GM18858 (cell line): Measurements from ENCODE around the gene TPM1.
"Not testable (repeated sequence)": the region's sequence is repeated elsewhere in the genome, so short reads cannot be mapped to it uniquely, and the experiment has no call there.

Source experiments
- ATAC-seq: cut with Tn5 transposase; IDR thresholded peaks from one replicate; pipeline ENCODE4 v1.9.1; 2021; ENCODE audit not compliant: unreplicated experiment

Gene TPM1

GRCh38 chr15:63090887-63091286 is 48.3 kb downstream of the TPM1 start:
- ATAC-seq: no peak

GRCh38 chr15:63091679-63092446 is 49.3 kb downstream of the TPM1 start:
- no peak for ATAC-seq

- ATAC-seq: no peak
These were observed 51.1 kb downstream of the TPM1 start for GRCh38 chr15:63093486-63094205.

- ATAC-seq: no peak
These were observed 52.0 kb downstream of the TPM1 start for GRCh38 chr15:63094495-63094931.

- ATAC-seq: no peak
These were observed 53.6 kb downstream of the TPM1 start for GRCh38 chr15:63096178-63096577.

- ATAC-seq: not testable (repeated sequence)
These were observed 56.4 kb downstream of the TPM1 start for GRCh38 chr15:63098901-63099300.

GRCh38 chr15:63099581-63099980 is 57.0 kb downstream of the TPM1 start:
- ATAC-seq: not testable (repeated sequence)

GRCh38 chr15:63103416-63103815 is 60.9 kb downstream of the TPM1 start:
- ATAC-seq: no peak

GRCh38 chr15:63104727-63105126 is 62.2 kb downstream of the TPM1 start:
- no peak for ATAC-seq

- ATAC-seq: not testable (repeated sequence)
These were observed 62.8 kb downstream of the TPM1 start for GRCh38 chr15:63105354-63105753.

- no peak for ATAC-seq
These were observed 65.5 kb downstream of the TPM1 start for GRCh38 chr15:63107895-63108546.

GRCh38 chr15:63109498-63109897 is 67.0 kb downstream of the TPM1 start:
- ATAC-seq: no peak

GRCh38 chr15:63109920-63110319 is 67.4 kb downstream of the TPM1 start:
- ATAC-seq: no peak

GRCh38 chr15:63110428-63111026 is 68.0 kb downstream of the TPM1 start:
- no peak for ATAC-seq

GRCh38 chr15:63111481-63111880 is 68.9 kb downstream of the TPM1 start:
- no peak for ATAC-seq

GRCh38 chr15:63112871-63113270 is 70.3 kb downstream of the TPM1 start:
- ATAC-seq: no peak

- ATAC-seq: no peak
These were observed 71.9 kb downstream of the TPM1 start for GRCh38 chr15:63114465-63114864.
